HEK293 (cell line): ENCODE measurements around the gene SUDS3.

Source experiments
- CTCF ChIP-seq: fragments of 450-650 bp; formaldehyde crosslinking; IDR thresholded peaks from 2 replicates; pipeline ENCODE4 v1.5.1; 2016; ENCODE audit warnings: missing biosample characterization, missing genetic modification characterization
- PRDM1 ChIP-seq: fragments of 450-650 bp; formaldehyde crosslinking; IDR thresholded peaks from 2 replicates; pipeline ENCODE4; 2016; ENCODE audit warnings: missing biosample characterization, missing genetic modification characterization
- SALL2 ChIP-seq: fragments of 450-650 bp; formaldehyde crosslinking; IDR thresholded peaks from 2 replicates; pipeline ENCODE4 v1.5.0; 2017; ENCODE audit warnings: missing biosample characterization, mild to moderate bottlenecking, missing genetic modification characterization, borderline replicate concordance
- ZBTB17 ChIP-seq: fragments of 450-650 bp; formaldehyde crosslinking; IDR thresholded peaks from 2 replicates; pipeline ENCODE4 v1.5.1; 2016; ENCODE audit warnings: missing biosample characterization, missing genetic modification characterization
- ZNF138 ChIP-seq: fragments of 450-650 bp; formaldehyde crosslinking; IDR thresholded peaks from 2 replicates; pipeline ENCODE4 v1.5.1; 2016; ENCODE audit warnings: missing biosample characterization, missing genetic modification characterization, borderline replicate concordance
- ZNF341 ChIP-seq: fragments of 450-650 bp; formaldehyde crosslinking; IDR thresholded peaks from 2 replicates; pipeline ENCODE4; 2016; ENCODE audit warnings: low read depth, missing biosample characterization, missing genetic modification characterization
- ZNF501 ChIP-seq: fragments of 450-650 bp; formaldehyde crosslinking; IDR thresholded peaks from 2 replicates; pipeline ENCODE4 v1.5.1; 2016; ENCODE audit warnings: missing biosample characterization, missing genetic modification characterization
- ZNF514 ChIP-seq: fragments of 450-650 bp; formaldehyde crosslinking; IDR thresholded peaks from 2 replicates; pipeline ENCODE4 v1.5.1; 2016; ENCODE audit warnings: missing biosample characterization, missing genetic modification characterization
- ZNF747 ChIP-seq: fragments of 450-650 bp; formaldehyde crosslinking; IDR thresholded peaks from 2 replicates; pipeline ENCODE4 v1.5.1; 2016; ENCODE audit warnings: missing biosample characterization, missing genetic modification characterization
- ZNF768 ChIP-seq: fragments of 450-650 bp; formaldehyde crosslinking; IDR thresholded peaks from 2 replicates; pipeline ENCODE4 v1.5.1; 2018; ENCODE audit warnings: missing biosample characterization, mild to moderate bottlenecking, missing genetic modification characterization

DNA sequence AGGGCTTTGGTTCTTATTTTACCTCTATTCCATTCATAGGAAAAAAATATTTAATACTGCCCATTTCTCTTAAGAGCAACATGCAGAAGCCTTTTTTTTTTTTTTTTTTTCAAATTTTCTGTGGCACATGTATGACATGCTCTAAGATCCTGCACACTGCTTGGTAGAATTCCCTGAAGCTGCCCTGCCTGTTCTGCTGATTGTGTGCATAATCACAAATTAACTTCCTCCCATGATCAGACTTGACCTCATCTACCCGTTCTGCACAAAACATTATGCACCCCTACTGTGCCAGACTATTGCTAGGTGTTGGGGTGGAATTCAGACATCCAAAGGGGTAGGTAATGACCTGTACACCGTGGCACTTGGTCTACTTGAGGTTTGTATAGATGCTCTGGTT is 22.2 kb downstream of the SUDS3 start:
- TF ChIP-seq ZNF747 (tag by site-specific recombination) (no peak), ZNF501 (tag by site-specific recombination) (no peak), ZBTB17 (tag by site-specific recombination) (no peak), ZNF341 (tag by site-specific recombination) (no peak), CTCF (no peak), SALL2 (tag by site-specific recombination) (no peak), PRDM1 (no peak), ZNF138 (tag by site-specific recombination) (no peak), ZNF768 (tag by site-specific recombination) (no peak), ZNF514 (tag by site-specific recombination) (no peak)
